Mucosa of descending colon (tissue), 3 donors: ENCODE data around the gene MCOLN2. TPM values are rescaled to one million over a fixed set of nuclear protein-coding genes. Genes with fewer than 3 reads are reported as not detected.
A peak's percentile ranks its signal among the peaks of the same experiment; 100 is the strongest.

Experiments used
- ATAC-seq: fragments of 200-7000 bp; cut with Tn5 transposase; one replicate; pipeline ENCODE4 v1.9.1; 2020; ENCODE audit warnings: mild to moderate bottlenecking, moderate library complexity
- DNase-seq, 3 donors: peaks; one replicate each; pipeline ENCODE4 v3.0.0-alpha.2; 2020
- H3K36me3 ChIP-seq: fragments of 200-600 bp; one replicate; pipeline ENCODE4 v1.8.0; 2021; ENCODE audit warnings: low read depth, mild to moderate bottlenecking
- H3K4me1 ChIP-seq: fragments of 200-600 bp; one replicate; pipeline ENCODE4 v1.8.0; 2021; ENCODE audit warnings: low read depth, mild to moderate bottlenecking
- H3K4me3 ChIP-seq: fragments of 200-600 bp; one replicate; pipeline ENCODE4 v1.8.0; 2021; ENCODE audit warnings: mild to moderate bottlenecking
- H3K9me3 ChIP-seq: fragments of 200-600 bp; one replicate; pipeline ENCODE4 v1.8.0; 2021; ENCODE audit warnings: mild to moderate bottlenecking
- CTCF ChIP-seq: fragments of 200-600 bp; IDR thresholded peaks from one replicate; pipeline ENCODE4 v1.8.0; 2022; ENCODE audit warnings: antibody characterized with exemption, mild to moderate bottlenecking
- intact Hi-C, 2 donors: fragments of 100-400 bp; cut with DNase I in 1 of 2; cut with micrococcal nuclease in 1 of 2; formaldehyde crosslinking; loops; one replicate each; pipeline versions ENCODE4 v1.11.0 to v1.11.1; 2022; cut with DNase I, micrococcal nuclease
- total RNA-seq, 3 donors: library from RNA; stranded (reverse); fragmentation: NEBNext Ultra II Directional in 2 of 3; extraction: Animal tissue kit (Norgen Biotek cat#: 25700) in 2 of 3; gene quantifications; one replicate each; pipeline versions ENCODE4 v1.2.1 to v1.2.4, GENCODE V29; 2021 to 2023
- donor health status: DM: no; HTN: no; CAD: no; lungs with moderate emphysema.
- donor health status: DM: no; HTN: no; CAD: no.
- donor health status: DM: no; HTN: yes; CAD: no.

The MCOLN2 gene
- total RNA-seq, 3 donors from 2014 or later: 10.8 to 101 (median 66.2) TPM

DNA sequence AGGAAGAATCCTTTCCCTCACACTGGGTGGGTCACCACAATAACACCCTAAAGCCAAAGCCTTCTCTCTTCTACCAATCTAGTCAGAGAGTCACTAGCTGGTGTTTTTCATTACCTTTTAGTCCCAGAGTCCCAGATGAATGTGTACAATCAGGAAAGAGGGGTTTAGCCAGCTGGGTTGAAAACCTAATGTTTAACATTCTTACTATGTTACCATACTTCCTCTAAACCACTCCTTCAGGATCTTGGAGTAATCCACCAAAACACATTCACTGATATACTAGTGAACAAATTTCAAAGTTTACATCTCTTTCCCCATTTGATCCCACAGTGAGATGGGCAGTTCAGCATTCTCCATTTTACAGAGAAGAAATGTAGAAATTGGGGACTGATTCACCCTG is 113.6 kb downstream of the MCOLN2 start:
- no peak for TF ChIP-seq CTCF
- Histone ChIP-seq H3K4me1 (no peaks in the 10 kb centered on the region), H3K36me3 (no peaks in the 10 kb centered on the region), H3K9me3 (no peaks in the 10 kb centered on the region), H3K4me3 (no peak overlapping the region)
- no peak for DNase-seq
- no peak for ATAC-seq
- intact Hi-C loops: no loop called here

DNA sequence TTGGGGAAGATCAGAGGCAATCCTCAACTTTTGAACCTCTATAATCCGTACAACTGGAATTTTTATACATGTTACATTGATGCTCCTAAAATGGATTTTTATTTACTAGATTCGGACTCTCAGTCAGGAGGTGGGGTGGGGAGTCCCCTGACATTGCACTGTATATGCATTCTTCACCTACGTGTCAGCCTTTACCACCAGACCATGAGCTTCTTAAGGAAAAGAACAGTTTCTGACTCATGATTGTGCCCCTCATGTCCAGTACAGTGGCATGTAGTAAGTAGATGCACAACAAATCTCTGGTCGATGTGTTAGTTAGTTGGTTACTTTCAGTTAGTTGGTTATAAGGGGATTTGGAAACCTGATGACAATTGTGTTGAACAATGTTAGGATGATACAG is 119.3 kb downstream of the MCOLN2 start:
- H3K36me3 ChIP-seq: no peaks in the 10 kb centered on the region
- no peak for ATAC-seq
- TF ChIP-seq CTCF: no peak
- DNase-seq: no peak
- intact Hi-C loops: no loop called here
- no peaks in the 10 kb centered on the region for H3K9me3 ChIP-seq
- no peak overlapping the region for H3K4me3 ChIP-seq
- no peaks in the 10 kb centered on the region for H3K4me1 ChIP-seq

DNA sequence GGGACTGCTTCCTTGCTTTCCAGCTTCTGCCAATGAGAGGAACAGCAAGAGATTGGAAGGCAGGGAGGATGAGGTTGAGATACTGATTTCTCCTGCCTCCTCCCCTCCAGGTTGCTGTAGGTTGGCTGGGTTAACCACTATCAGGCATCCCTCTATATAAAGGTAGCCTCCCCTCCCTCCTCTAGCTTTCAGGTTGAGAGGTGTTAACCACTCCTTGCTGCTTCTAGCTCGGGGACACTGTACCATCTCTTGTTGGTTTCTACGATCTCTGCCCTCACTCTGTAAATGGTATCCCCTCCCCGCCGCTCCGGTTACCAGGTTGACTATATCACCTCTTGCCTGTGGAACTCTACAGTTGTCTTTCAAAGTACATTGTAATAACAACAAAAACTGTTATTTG is 120.6 kb downstream of the MCOLN2 start:
- Histone ChIP-seq H3K9me3 (no peaks in the 10 kb centered on the region), H3K36me3 (no peaks in the 10 kb centered on the region), H3K4me1 (no peaks in the 10 kb centered on the region), H3K4me3 (no peak overlapping the region)
- ATAC-seq (peak; percentile 34), DNase-seq (no peak)
- intact Hi-C loops: no loop called here
- TF ChIP-seq CTCF: no peak

Other genes starting within 250 kb of the MCOLN2 start
- gene LPAR3, start 103.9 kb downstream of the MCOLN2 start, total RNA-seq: 1 to 10 TPM; 2.5 to 3.5 (median 2.5) TPM
- 1 to 10 TPM in 2 of 3 donors, under 1 TPM in 1; 0.80 to 2.3 (median 2.2) TPM for gene MCOLN3, start 51.4 kb upstream of the MCOLN2 start, total RNA-seq
- gene SYDE2, start 203.9 kb upstream of the MCOLN2 start, total RNA-seq: 10 to 100 TPM in 1 of 3 donors, 1 to 10 TPM in 2; 9.0 to 42.1 (median 9.9) TPM